ENCODE measurements around the gene ARL17B. TPM values are rescaled to one million over a fixed set of nuclear protein-coding genes. Genes with fewer than 3 reads are reported as not detected.

ARL17B gene
- total and polyA plus RNA-seq, 2 of the 8 experiments (the other 6 are each of a cell fraction or from before 2014, with no cell fraction given), result 5.4 to 21.6 TPM

DNA sequence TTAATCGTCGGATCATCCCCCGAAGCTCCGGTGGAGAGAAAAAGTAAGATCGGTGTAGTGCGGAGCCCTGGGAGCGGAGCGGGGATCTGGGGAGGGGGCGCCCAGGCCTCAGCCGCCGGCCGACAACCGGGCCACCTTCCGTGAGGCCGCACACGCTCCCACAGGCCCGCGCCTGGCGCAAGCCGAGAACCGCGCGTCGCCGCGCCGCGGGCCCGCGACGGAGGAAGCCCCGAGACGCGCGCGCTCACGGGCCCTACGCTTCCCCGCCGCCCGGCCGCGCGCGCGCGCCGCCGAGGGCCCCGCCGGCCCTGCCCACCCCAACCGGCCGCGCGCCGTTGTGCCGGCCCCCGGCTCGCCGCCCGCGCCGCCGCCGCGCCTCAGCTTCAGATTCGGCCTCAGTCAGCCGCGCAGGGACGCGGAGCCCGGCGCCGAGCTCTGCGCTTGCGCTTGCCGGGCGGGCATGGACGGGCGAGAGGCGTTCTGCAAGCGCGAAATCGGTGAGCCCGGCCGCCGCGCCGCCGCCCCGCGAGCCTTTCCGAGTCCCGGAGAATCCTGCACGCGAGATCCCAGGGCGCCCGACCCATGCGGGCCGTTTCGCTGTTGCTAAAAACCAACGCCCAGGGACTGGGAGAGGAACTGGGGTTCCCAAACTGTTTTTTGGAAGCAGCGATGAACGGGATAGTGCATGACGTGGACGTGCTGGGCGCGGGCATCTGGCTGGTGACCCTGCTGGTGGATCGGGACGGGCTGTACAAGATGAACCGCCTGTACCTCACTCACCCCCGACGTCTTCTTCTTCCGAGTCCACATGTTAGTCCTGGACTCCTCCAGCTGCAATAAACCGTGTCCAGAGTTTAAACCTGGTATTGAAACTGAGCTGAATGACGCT lies 94.7 kb downstream of the ARL17B start (continued):
- peak; percentile 35 for TF ChIP-seq CTBP2 (IDR thresholded peaks at IDR 0.05; ENCODE audit: borderline replicate concordance, insufficient read depth, insufficient read length, low read length)
- TF ChIP-seq, protein P1, sequence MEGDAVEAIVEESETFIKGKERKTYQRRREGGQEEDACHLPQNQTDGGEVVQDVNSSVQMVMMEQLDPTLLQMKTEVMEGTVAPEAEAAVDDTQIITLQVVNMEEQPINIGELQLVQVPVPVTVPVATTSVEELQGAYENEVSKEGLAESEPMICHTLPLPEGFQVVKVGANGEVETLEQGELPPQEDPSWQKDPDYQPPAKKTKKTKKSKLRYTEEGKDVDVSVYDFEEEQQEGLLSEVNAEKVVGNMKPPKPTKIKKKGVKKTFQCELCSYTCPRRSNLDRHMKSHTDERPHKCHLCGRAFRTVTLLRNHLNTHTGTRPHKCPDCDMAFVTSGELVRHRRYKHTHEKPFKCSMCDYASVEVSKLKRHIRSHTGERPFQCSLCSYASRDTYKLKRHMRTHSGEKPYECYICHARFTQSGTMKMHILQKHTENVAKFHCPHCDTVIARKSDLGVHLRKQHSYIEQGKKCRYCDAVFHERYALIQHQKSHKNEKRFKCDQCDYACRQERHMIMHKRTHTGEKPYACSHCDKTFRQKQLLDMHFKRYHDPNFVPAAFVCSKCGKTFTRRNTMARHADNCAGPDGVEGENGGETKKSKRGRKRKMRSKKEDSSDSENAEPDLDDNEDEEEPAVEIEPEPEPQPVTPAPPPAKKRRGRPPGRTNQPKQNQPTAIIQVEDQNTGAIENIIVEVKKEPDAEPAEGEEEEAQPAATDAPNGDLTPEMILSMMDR (IDR thresholded peaks at IDR 0.05; ENCODE audit: control extremely low read depth in 1 of 3, insufficient read depth in 1 of 3, low read depth in 1 of 3, low read length in 3 of 3), result no peak
- peak; percentile 75 to 84; a peak in 2 of 4 replicates for TF ChIP-seq SIN3A (conservative IDR thresholded peaks at IDR 0.05 in 1 of 2, IDR thresholded peaks at IDR 0.05 in 1 of 2; ENCODE audit: low read depth in 1 of 2, low read length in 2 of 2)
- no peak for TF ChIP-seq HDAC6 (IDR thresholded peaks at IDR 0.05; ENCODE audit: low read depth, low read length)
- TF ChIP-seq SP4 (IDR thresholded peaks at IDR 0.05; ENCODE audit: low read length), result 0 out of 2 replicates have a peak, but pooled peaks have one; percentile 4
- TF ChIP-seq KDM1A (IDR thresholded peaks at IDR 0.05; ENCODE audit: borderline replicate concordance, low read length), result no peak
- TF ChIP-seq SUZ12 (IDR thresholded peaks at IDR 0.05; ENCODE audit: low read length), result peak; percentile 76; the same call in 1 of the 2 replicates
- no peak for TF ChIP-seq JUND (IDR thresholded peaks at IDR 0.05; ENCODE audit: low read length)
